H9 (cell line): ENCODE results near the gene EPB41L1. TPM values are rescaled to one million over a fixed set of nuclear protein-coding genes. Genes with fewer than 3 reads are reported as not detected.

Experiments used
- DNase-seq: peaks from one replicate; pipeline ENCODE4 v3.0.0-alpha.2; 2017
- H2AFZ ChIP-seq: one replicate; pipeline ENCODE4 v1.6.1; 2013; ENCODE audit warnings: mild to moderate bottlenecking, low read length, control low read depth, moderate library complexity
- H2AK5ac ChIP-seq: 2 replicates; pipeline ENCODE4 v1.6.1; 2013; ENCODE audit warnings: low read length, control low read depth, mixed read lengths; ENCODE audit not compliant: insufficient read length
- H2BK120ac ChIP-seq: one replicate; pipeline ENCODE4 v1.6.1; 2013; ENCODE audit warnings: low read depth, mild to moderate bottlenecking, low read length, control low read depth, inconsistent platforms; ENCODE audit not compliant: poor library complexity, severe bottlenecking
- H2BK12ac ChIP-seq: 2 replicates; pipeline ENCODE4 v1.6.1; 2013; ENCODE audit warnings: low read length, control low read depth, mixed read lengths, low read depth; ENCODE audit not compliant: insufficient read length
- H2BK15ac ChIP-seq: 2 replicates; pipeline ENCODE4 v1.6.1; 2013; ENCODE audit warnings: low read depth, low read length, control low read depth
- H2BK20ac ChIP-seq: one replicate; pipeline ENCODE4 v1.6.1; 2013; ENCODE audit warnings: low read depth, mild to moderate bottlenecking, low read length, control low read depth, inconsistent platforms; ENCODE audit not compliant: poor library complexity, severe bottlenecking
- H2BK5ac ChIP-seq: 2 replicates; pipeline ENCODE4 v1.6.1; 2013; ENCODE audit warnings: low read length, control low read depth, mixed read lengths; ENCODE audit not compliant: insufficient read length
- H3K14ac ChIP-seq: 2 replicates; pipeline ENCODE4 v1.6.1; 2013; ENCODE audit warnings: low read length, control low read depth; ENCODE audit not compliant: insufficient read depth
- H3K18ac ChIP-seq: 2 replicates; pipeline ENCODE4 v1.6.1; 2013; ENCODE audit warnings: low read depth, mild to moderate bottlenecking, mixed read lengths, low read length, control low read depth; ENCODE audit not compliant: insufficient read length
- H3K23ac ChIP-seq: 2 replicates; pipeline ENCODE4 v1.6.1; 2013; ENCODE audit warnings: low read length, control low read depth, mixed read lengths, low read depth; ENCODE audit not compliant: insufficient read length
- H3K23me2 ChIP-seq: 2 replicates; pipeline ENCODE4 v1.6.1; 2013; ENCODE audit warnings: low read depth, mild to moderate bottlenecking, mixed read lengths, low read length, control low read depth; ENCODE audit not compliant: insufficient read length, poor library complexity, severe bottlenecking
- H3K27ac ChIP-seq: 2 replicates; pipeline ENCODE4 v1.5.1; 2013; ENCODE audit warnings: low read length, control low read depth, mixed read lengths, low read depth; ENCODE audit not compliant: insufficient read length
- H3K27me3 ChIP-seq: 2 replicates; pipeline ENCODE4 v1.6.1; 2013; ENCODE audit warnings: low read length, control low read depth, inconsistent platforms; ENCODE audit not compliant: insufficient read depth
- H3K4ac ChIP-seq: 2 replicates; pipeline ENCODE4 v1.6.1; 2013; ENCODE audit warnings: low read depth, mild to moderate bottlenecking, control low read depth, inconsistent platforms, low read length, moderate library complexity
- H3K4me1 ChIP-seq: 2 replicates; pipeline ENCODE4 v1.6.1; 2013; ENCODE audit warnings: low read length, control low read depth, inconsistent platforms; ENCODE audit not compliant: insufficient read depth
- H3K4me2 ChIP-seq: 2 replicates; pipeline ENCODE4 v1.6.1; 2013; ENCODE audit warnings: low read length, control low read depth, mixed read lengths; ENCODE audit not compliant: insufficient read length, insufficient read depth
- H3K56ac ChIP-seq: 2 replicates; pipeline ENCODE4 v1.6.1; 2013; ENCODE audit warnings: low read depth, mild to moderate bottlenecking, mixed read lengths, low read length, control low read depth; ENCODE audit not compliant: insufficient read length
- H3K79me1 ChIP-seq: 2 replicates; pipeline ENCODE4 v1.6.1; 2013; ENCODE audit warnings: low read depth, mild to moderate bottlenecking, moderate library complexity, low read length, control low read depth, inconsistent platforms; ENCODE audit not compliant: insufficient read depth, poor library complexity, severe bottlenecking
- H3K79me2 ChIP-seq: 2 replicates; pipeline ENCODE4 v1.6.1; 2013; ENCODE audit warnings: low read length, control low read depth, inconsistent platforms; ENCODE audit not compliant: insufficient read depth
- H3K9ac ChIP-seq: 2 replicates; pipeline ENCODE4 v1.6.1; 2013; ENCODE audit warnings: low read length, control low read depth, mixed read lengths; ENCODE audit not compliant: insufficient read length; ENCODE audit errors: extremely low read depth
- H3K9me3 ChIP-seq: one replicate; pipeline ENCODE4 v1.6.1; 2013; ENCODE audit warnings: low read depth, low read length, inconsistent platforms; ENCODE audit not compliant: control insufficient read depth
- H3T11ph ChIP-seq: one replicate; pipeline ENCODE4 v1.6.1; 2013; ENCODE audit warnings: mild to moderate bottlenecking, low read length, control low read depth, inconsistent platforms
- H4K20me1 ChIP-seq: one replicate; pipeline ENCODE4 v1.6.1; 2013; ENCODE audit not compliant: control insufficient read depth, insufficient read length, insufficient read depth
- H4K5ac ChIP-seq: 2 replicates; pipeline ENCODE4 v1.6.1; 2013; ENCODE audit warnings: low read depth, mild to moderate bottlenecking, mixed read lengths, low read length, control low read depth; ENCODE audit not compliant: insufficient read length
- H4K8ac ChIP-seq: replicated peaks from 2 replicates; pipeline ENCODE4 v1.6.1; 2013; ENCODE audit warnings: low read length, control low read depth, mixed read lengths, low read depth; ENCODE audit not compliant: insufficient read length
- H4K91ac ChIP-seq: 2 replicates; pipeline ENCODE4 v1.6.1; 2013; ENCODE audit warnings: low read depth, mild to moderate bottlenecking, moderate library complexity, mixed read lengths, low read length, control low read depth; ENCODE audit not compliant: insufficient read length
- H3K27ac Mint-ChIP-seq, 3 experiments: 2 replicates in 2 of 3; 3 replicates in 1 of 3; pipeline ENCODE4 v1.8.0; 2020 to 2021; ENCODE audit warnings: mixed read lengths in 3 of 3, mild to moderate bottlenecking in 1 of 3, moderate library complexity in 1 of 3
- H3K27me3 Mint-ChIP-seq: 2 replicates; pipeline ENCODE4 v1.8.0; 2021; ENCODE audit warnings: low read depth, mild to moderate bottlenecking, moderate library complexity, mixed read lengths
- H3K36me3 Mint-ChIP-seq, 3 experiments: 2 replicates in 2 of 3; 3 replicates in 1 of 3; pipeline ENCODE4 v1.8.0; 2020 to 2021; ENCODE audit warnings: low read depth in 3 of 3, mixed read lengths in 3 of 3; ENCODE audit not compliant: insufficient read depth in 1 of 3
- H3K4me1 Mint-ChIP-seq, 2 experiments: 2 replicates each; pipeline ENCODE4 v1.8.0; 2020; ENCODE audit warnings: mixed read lengths in 2 of 2
- H3K4me3 Mint-ChIP-seq, 2 experiments: 2 replicates in 1 of 2; 3 replicates in 1 of 2; pipeline ENCODE4 v1.8.0; 2020 to 2021; ENCODE audit warnings: mild to moderate bottlenecking in 2 of 2, mixed read lengths in 2 of 2, moderate library complexity in 1 of 2
- H3K9me3 Mint-ChIP-seq, 2 experiments: 2 replicates in 1 of 2; 3 replicates in 1 of 2; pipeline ENCODE4 v1.8.0; 2020; ENCODE audit warnings: mild to moderate bottlenecking in 2 of 2, mixed read lengths in 2 of 2, moderate library complexity in 1 of 2
- WGBS: extraction: QIAGEN DNeasy Blood & Tissue Kit; methylation state at CpG from one replicate; pipeline ENCODE4 v1.1.7; 2013; ENCODE audit warnings: missing lambda C conversion rate, low lambda C conversion rate, mixed read lengths; ENCODE audit not compliant: insufficient read length; ENCODE audit errors: extremely low coverage; 5-methylcytosine and 5-hydroxymethylcytosine counted together
- total RNA-seq: library from RNA; stranded (reverse); gene quantifications from 2 replicates; pipeline ENCODE4 v1.2.1, GENCODE V29; 2021
- TF ChIP-seq, protein P1 (sequence below): fragments of 200-600 bp; sonication (generic); conservative IDR thresholded peaks from 3 replicates; pipeline ENCODE4 v1.8.0; 2021; ENCODE audit warnings: antibody characterized with exemption, mild to moderate bottlenecking

EPB41L1 gene
- total RNA-seq, 1 experiment from 2014 or later = 31.1 TPM

DNA sequence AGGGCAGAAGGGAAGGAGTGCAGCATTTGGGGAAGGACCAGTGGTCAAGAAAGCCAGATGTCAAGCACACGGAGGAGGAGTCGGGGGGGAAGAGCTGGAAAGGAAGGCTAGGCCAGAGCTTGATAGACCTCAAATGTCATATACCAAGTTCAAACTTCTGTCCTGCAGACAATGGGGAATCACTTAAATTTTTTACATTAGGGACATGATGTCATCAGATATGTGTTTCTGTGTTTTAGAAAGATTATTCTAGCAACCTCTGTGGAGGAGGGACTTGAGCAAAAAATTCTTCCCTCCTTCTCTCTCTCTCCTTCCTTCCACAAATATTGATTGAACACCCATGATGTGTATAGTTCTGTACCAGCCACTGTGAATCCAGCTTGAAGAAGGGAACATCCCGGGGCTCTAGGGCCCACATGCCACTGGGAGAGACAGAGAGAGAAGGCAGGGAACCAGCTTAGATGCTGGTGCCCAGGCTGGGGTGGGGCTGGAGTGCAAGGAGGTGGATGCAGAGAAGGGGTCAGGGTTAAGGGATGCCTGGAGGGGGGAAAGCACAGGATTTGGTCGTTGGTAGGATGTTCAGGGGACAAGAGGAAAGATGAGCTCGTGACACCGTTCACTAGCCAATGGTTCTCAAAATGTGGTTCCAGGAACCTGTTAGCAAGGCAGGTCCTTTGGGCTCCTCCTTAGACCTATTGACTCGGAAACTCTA lies 61.9 kb downstream of the EPB41L1 start:
- no peaks in the 10 kb centered on the region for H3K9me3 Mint-ChIP-seq
- H3K27me3 Mint-ChIP-seq = no peaks in the 10 kb centered on the region
- H2BK5ac ChIP-seq = no peak overlapping the region
- no peak overlapping the region for H3K27ac ChIP-seq
- no peak overlapping the region for H4K91ac ChIP-seq
- H3K4me1 ChIP-seq = no peaks in the 10 kb centered on the region
- no peak overlapping the region for H4K8ac ChIP-seq
- no peaks in the 10 kb centered on the region for H3K23me2 ChIP-seq
- H3K36me3 Mint-ChIP-seq = no peaks in the 10 kb centered on the region
- no peak overlapping the region for H3K27ac Mint-ChIP-seq
- no peaks in the 10 kb centered on the region for H3K9me3 ChIP-seq
- no peak overlapping the region for H2AK5ac ChIP-seq
- no peak overlapping the region for H2BK12ac ChIP-seq
- no peak overlapping the region for H3K4ac ChIP-seq
- H3K27me3 ChIP-seq = no peaks in the 10 kb centered on the region
- H3K4me2 ChIP-seq = no peak overlapping the region
- H2BK15ac ChIP-seq = no peak overlapping the region
- peaks cover 8 to 9% of the 10 kb centered on the region in 2 experiments for H3K4me1 Mint-ChIP-seq
- H4K20me1 ChIP-seq = no peaks in the 10 kb centered on the region
- H2BK20ac ChIP-seq = no peak overlapping the region
- WGBS = no CpG with 5 or more reads among the region's 7 CpGs
- no peak overlapping the region for H3K23ac ChIP-seq
- H3K4me3 Mint-ChIP-seq = no peak overlapping the region
- no peak overlapping the region for H3K56ac ChIP-seq
- no peak for DNase-seq
- H2AFZ ChIP-seq = no peak overlapping the region
- H3K18ac ChIP-seq = no peak overlapping the region
- no peak overlapping the region for H2BK120ac ChIP-seq
- H3K14ac ChIP-seq = no peak overlapping the region; the same call in 1 of the 2 replicates
- H4K5ac ChIP-seq = no peak overlapping the region
- TF ChIP-seq, protein P1, sequence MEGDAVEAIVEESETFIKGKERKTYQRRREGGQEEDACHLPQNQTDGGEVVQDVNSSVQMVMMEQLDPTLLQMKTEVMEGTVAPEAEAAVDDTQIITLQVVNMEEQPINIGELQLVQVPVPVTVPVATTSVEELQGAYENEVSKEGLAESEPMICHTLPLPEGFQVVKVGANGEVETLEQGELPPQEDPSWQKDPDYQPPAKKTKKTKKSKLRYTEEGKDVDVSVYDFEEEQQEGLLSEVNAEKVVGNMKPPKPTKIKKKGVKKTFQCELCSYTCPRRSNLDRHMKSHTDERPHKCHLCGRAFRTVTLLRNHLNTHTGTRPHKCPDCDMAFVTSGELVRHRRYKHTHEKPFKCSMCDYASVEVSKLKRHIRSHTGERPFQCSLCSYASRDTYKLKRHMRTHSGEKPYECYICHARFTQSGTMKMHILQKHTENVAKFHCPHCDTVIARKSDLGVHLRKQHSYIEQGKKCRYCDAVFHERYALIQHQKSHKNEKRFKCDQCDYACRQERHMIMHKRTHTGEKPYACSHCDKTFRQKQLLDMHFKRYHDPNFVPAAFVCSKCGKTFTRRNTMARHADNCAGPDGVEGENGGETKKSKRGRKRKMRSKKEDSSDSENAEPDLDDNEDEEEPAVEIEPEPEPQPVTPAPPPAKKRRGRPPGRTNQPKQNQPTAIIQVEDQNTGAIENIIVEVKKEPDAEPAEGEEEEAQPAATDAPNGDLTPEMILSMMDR = no peak
- H3K79me2 ChIP-seq = no peaks in the 10 kb centered on the region
- H3K9ac ChIP-seq = no peak overlapping the region
- no peak overlapping the region for H3T11ph ChIP-seq
- no peaks in the 10 kb centered on the region for H3K79me1 ChIP-seq
